Left renal cortex interstitium (tissue), 4 donors: Measurements from ENCODE around the gene CNPPD1. TPM values are rescaled to one million over a fixed set of nuclear protein-coding genes. Genes with fewer than 3 reads are reported as not detected.

Source experiments
- DNase-seq, 4 donors: peaks; one replicate each; pipeline ENCODE4 v3.0.0-alpha.2; 2013; ENCODE audit warnings: low read depth in 4 of 4, low spot score in 2 of 4, missing footprints in 1 of 4
- polyA plus RNA-seq, 4 donors: library from polyadenylated mRNA; unstranded; fragments of 120-200 nt; gene quantifications; one replicate each; pipeline ENCODE4 v1.2.1, GENCODE V29; 2013; ENCODE audit not compliant: insufficient read length in 4 of 4

CNPPD1 gene
- polyA plus RNA-seq, 4 donors, result 61.9 to 75.0 (median 65.2) TPM

DNA sequence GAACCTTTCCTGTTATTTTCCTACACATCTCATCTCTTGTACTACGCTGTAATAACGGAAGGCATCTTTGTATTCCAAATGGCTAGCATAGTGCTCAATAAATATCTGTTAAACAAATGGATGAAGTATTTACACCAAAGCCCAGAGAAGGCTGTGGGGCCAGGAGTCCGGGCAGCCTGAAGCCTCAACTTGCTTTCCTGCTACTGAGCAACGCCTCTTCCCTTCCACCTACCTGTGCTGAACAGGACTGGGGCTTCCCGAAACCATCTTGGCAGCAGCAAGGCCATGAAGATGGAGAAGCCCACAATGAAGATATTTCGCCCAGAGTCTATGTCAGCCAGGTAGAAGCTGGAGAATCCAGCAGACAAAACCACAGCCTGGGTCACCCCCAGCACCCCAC lies 13.6 kb downstream of the CNPPD1 start:
- DNase-seq, result no peak

- no peak for DNase-seq
Observed at GRCh38 chr2:219161097-219161496, 15.6 kb downstream of the CNPPD1 start.

DNA sequence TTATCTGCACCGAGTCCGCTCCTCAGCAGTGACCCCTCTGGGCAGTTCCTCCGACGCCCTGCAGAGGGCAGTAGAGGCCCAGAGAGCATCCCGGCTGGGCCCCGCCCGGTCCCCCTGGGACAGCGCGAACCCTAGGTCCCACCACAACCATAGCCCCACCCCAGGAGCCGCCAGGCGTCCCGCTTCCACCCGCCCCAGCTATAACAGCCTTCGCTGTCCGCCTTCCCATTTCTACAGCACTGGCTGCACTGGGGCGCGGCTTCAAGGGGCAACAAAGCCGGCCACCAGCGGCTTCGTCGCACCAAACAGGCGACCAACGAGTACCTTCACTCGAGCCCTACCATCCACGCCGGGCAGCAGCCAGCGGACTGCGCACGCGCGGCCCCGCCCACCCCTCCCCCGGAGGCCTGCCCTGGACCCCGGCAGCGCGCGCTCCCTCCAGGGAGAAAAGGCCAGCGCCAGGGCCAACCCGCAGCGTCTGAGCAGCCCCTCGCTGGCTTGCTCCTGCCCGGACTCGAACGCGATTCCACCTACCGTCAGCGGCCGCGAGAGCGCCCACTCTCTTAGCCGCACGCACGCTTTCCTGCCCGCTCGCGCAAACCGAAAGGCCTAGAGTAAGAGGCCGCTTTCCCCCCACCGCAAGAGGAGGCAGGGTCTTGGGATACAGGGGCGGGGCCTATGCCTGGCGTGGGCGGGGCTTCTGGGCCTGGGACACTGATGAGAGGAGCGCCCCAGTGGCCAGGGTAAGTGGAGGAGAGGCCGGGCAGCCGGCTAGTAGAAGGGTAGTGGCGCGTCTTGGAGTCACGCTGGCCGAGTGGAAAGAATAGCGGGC lies 16.3 kb downstream of the CNPPD1 start, which contains the start of gene NHEJ1:
Gene NHEJ1, minus strand, starts transcription at position 630 of the 832 bp plus-strand sequence. CDS start 2,453 bp downstream, outside the sequence.
- peak in 3 of 4 donors; percentile 85 to 90 (median 89) for DNase-seq

- DNase-seq, result no peak
Observed at GRCh38 chr2:219159771-219160185, 16.9 kb downstream of the CNPPD1 start.

DNA sequence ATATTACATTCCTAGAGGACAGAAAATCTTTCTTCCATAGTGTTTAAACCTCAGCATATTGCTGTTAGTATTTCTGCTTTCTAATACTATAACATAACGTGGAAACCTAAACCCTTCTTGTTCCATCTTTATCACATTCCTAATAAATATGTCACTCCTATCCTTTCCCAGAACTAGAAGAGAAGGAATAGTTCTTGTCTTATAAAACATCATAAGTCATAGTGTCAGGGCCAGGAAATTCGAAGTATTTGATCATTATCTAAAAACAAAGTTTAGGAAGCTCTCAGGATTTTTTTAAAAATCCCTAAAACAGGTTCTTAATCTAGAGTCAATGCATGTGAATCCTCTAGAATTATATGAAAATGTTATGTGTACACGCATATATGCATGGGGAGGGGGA lies 18.1 kb downstream of the CNPPD1 start:
- no peak for DNase-seq

DNA sequence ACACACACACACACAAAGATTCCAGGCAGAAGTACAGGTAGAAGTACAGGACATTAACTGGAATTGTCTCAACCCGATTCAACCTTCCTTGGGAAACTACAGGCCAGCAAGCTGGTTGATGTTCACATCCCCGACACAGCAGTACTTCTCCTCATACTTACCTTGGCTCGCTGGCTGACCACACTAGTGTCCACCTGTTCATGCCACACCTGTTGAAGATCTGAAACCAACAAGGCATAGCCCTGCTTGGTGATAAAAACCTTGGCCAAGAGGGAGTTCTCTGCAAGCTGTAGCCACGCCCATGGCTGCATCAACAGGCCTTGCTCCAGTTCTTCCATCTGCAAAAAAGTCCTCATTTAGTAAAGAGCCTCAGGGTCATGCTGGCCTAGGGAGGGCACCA lies 18.7 kb downstream of the CNPPD1 start:
- DNase-seq, result no peak

GRCh38 chr2:219157396-219157795 lies 19.3 kb downstream of the CNPPD1 start:
- no peak for DNase-seq

DNA sequence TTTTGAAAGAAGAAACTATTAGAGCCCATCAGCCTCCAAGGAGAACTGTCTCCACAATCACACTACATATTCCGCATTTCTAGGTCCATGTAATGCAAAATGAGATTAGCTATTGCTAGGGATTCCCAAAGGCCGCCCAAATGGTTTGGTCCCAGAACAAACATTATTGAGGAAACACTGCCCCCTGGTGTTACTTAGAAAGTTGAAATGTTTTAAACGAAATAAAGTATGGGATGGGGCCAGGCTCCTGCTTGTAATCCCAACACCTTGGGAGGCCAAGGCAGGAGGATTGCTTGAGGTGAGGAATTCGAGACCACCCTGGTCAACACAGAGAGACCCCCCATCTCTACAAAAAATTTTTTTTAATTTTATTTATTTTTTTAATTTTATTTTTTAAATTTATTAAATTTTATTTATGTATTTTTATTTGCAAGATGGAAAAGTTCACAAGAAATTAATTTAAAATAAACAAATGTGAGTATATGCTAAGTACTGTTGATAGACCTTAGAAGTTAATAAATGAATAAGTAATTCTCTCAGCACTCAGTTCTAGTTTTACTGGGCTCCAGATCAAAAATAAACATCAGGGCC lies 21.6 kb downstream of the CNPPD1 start:
- DNase-seq, result peak in 2 of 4 donors; percentile 34 to 73

GRCh38 chr2:219149667-219150066 lies 27.1 kb downstream of the CNPPD1 start:
- DNase-seq, result no peak

DNA sequence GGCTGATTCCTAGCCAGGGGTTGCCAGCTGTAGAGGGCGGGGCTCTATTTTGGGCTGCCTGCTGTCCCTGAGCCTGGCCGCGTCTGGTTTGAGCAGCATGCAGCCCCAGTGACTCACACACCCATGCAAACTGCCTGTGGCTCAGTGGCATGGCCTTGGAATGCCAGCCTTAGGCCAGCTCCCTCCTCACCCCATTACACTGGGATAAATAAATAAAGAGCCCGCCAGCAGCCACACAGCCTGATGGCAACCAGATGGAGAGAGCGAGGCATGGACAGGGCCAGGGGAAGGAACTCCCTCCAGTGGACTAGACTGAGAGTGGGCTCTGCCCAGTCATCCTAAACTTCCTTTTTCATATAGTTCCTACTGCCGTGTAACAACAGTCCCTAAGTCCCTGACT lies 34.4 kb downstream of the CNPPD1 start:
- no peak for DNase-seq

GRCh38 chr2:219140722-219141121 lies 36.0 kb downstream of the CNPPD1 start:
- no peak for DNase-seq

- no peak for DNase-seq
Observed at GRCh38 chr2:219133976-219134375, 42.7 kb downstream of the CNPPD1 start.

DNA sequence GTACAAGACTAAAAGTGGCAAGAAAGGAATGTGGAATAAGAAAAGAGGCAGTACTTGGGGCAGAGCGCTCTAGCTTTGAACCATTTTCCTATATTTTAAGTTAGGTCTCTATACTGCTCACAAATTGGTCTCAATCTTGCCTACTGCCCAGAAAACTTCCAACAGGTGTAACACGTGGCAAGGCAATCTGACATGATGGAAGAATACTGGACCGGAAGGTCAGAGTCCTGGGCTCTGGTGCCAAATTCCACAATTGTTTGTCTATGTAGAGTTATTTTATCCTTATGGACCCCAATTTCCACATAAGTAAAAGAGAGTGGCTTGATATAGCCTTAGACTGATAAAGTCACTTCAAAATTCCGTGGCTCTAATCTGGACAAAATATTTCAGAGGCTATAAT lies 45.0 kb downstream of the CNPPD1 start:
- DNase-seq, result no peak

DNA sequence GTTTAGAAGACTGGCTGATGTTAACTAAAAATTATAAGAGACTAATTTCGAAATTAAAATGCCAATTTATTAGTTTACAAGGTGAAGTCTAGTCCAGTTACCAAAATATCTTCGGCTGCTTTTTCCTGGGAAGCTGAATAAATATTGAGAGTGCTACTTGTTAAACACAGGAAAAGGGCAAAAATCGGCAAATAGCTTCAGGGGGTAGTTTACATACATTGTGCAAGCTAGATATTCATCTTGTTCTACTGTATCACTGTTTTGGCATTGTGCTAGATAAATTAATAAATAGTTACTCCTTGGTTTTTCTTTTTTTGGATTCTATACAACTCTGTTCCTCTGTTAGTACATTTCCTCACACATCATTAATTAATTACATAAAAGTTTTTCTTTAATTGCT lies 45.4 kb downstream of the CNPPD1 start:
- no peak for DNase-seq

- DNase-seq, result no peak
Observed at GRCh38 chr2:219129589-219129988, 47.1 kb downstream of the CNPPD1 start.

DNA sequence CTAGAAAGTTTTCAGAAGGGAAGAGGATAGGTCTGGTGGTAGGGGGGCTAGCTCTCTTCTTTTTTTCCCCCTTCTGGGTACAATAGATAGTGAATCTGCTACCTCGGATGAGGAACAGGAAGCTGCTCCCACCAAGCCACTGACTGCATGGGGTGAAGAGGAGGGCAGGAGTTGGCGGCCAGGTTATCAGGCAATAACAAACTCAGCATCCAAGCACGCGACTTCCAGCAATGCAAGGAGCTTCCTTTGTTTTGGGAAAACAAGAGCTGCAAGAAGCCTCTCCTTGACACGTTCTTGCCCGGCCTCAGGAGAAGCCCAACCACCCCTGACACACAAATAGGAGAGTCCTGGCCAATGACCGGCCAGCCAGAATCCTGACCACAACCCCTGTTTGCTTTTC lies 48.3 kb downstream of the CNPPD1 start:
- DNase-seq, result no peak

- DNase-seq, result no peak
Observed at GRCh38 chr2:219127037-219127635, 49.6 kb downstream of the CNPPD1 start.

- no peak for DNase-seq
Observed at GRCh38 chr2:219126555-219126954, 50.2 kb downstream of the CNPPD1 start.

DNA sequence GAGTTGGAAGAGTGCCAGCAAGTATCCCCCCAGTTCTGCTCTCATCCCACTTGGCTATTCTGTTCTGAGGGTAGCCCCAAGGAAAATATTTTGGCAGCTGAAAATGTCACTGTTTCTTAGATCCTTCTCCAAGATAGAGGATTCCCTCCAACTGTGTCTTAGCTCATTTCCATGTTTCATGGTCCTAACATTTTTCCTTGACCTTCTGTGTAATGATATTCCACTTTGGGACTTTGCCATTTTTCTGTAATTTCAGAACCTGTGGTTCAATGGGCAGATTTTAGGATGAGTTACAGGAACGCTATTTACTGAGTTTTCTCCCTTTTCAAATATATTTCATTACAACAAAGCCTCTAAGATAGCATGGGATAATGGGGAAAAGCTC lies 50.8 kb downstream of the CNPPD1 start:
- no peak for DNase-seq

GRCh38 chr2:219125225-219125885 lies 51.4 kb downstream of the CNPPD1 start:
- DNase-seq, result no peak
